HG03439 (cell line): ENCODE data around the gene ADCY3.

Source experiments
- ATAC-seq: cut with Tn5 transposase; IDR thresholded peaks from one replicate; pipeline ENCODE4 v1.9.1; 2021; ENCODE audit warnings: mild to moderate bottlenecking, moderate library complexity; ENCODE audit not compliant: unreplicated experiment

ADCY3 gene

GRCh38 chr2:24907116-24907515 is 12.9 kb downstream of the ADCY3 start:
- ATAC-seq, result no peak

GRCh38 chr2:24906466-24906865 is 13.6 kb downstream of the ADCY3 start:
- ATAC-seq, result no peak

GRCh38 chr2:24903161-24904103 is 16.6 kb downstream of the ADCY3 start:
- ATAC-seq, result no peak

GRCh38 chr2:24899361-24899910 is 20.6 kb downstream of the ADCY3 start:
- no peak for ATAC-seq

GRCh38 chr2:24898122-24899109 is 21.6 kb downstream of the ADCY3 start:
- no peak for ATAC-seq

- no peak for ATAC-seq
Observed at GRCh38 chr2:24894750-24895149, 25.3 kb downstream of the ADCY3 start.

GRCh38 chr2:24893934-24894333 is 26.1 kb downstream of the ADCY3 start:
- no peak for ATAC-seq

GRCh38 chr2:24892928-24893327 is 27.1 kb downstream of the ADCY3 start:
- no peak for ATAC-seq

- no peak for ATAC-seq
Observed at GRCh38 chr2:24891201-24891600, 28.8 kb downstream of the ADCY3 start.

GRCh38 chr2:24889221-24889620 is 30.8 kb downstream of the ADCY3 start:
- ATAC-seq, result no peak

- no peak for ATAC-seq
Observed at GRCh38 chr2:24888177-24888576, 31.9 kb downstream of the ADCY3 start.

GRCh38 chr2:24887307-24887874 is 32.6 kb downstream of the ADCY3 start:
- ATAC-seq, result no peak

GRCh38 chr2:24886691-24887304 is 33.2 kb downstream of the ADCY3 start:
- no peak for ATAC-seq

GRCh38 chr2:24886126-24886501 is 33.9 kb downstream of the ADCY3 start:
- ATAC-seq, result no peak

GRCh38 chr2:24885221-24886125 is 34.6 kb downstream of the ADCY3 start:
- ATAC-seq, result no peak

- ATAC-seq, result no peak
Observed at GRCh38 chr2:24883946-24884345, 36.1 kb downstream of the ADCY3 start.

- ATAC-seq, result no peak
Observed at GRCh38 chr2:24881623-24882022, 38.4 kb downstream of the ADCY3 start.

- no peak for ATAC-seq
Observed at GRCh38 chr2:24881158-24881557, 38.9 kb downstream of the ADCY3 start.

GRCh38 chr2:24878341-24878740 is 41.7 kb downstream of the ADCY3 start:
- no peak for ATAC-seq
